HCT116 (cell line): ENCODE measurements around the gene BTD. TPM values are rescaled to one million over a fixed set of nuclear protein-coding genes. Genes with fewer than 3 reads are reported as not detected.

Source experiments
- ATAC-seq: fragments of 200-7000 bp; cut with Tn5 transposase; 2 replicates; pipeline ENCODE4 v1.9.1; 2020; ENCODE audit warnings: mild to moderate bottlenecking, moderate library complexity
- BruUV-seq: library from RNA; stranded (reverse); fragments of 400-500 nt; replicated peaks from 2 replicates; lab custom pipeline; 2021; lab: Mats Ljungman, UMichigan
- CTCF ChIA-PET: fragments of 300-600 bp; sonication (Branson Sonifier 250); formaldehyde crosslinking; loops from one replicate; lab custom pipeline; 2021; ENCODE audit warnings: antibody characterized with exemption; lab: Charles Lee
- POLR2A ChIA-PET: fragments of 300-600, 350-600 bp; sonication (Branson Sonifier 250); formaldehyde crosslinking; loops from one replicate; lab custom pipeline; 2021; ENCODE audit warnings: antibody characterized with exemption; lab: Charles Lee
- RAD21 ChIA-PET, 2 experiments: fragments of 300-600 bp; sonication (Branson Sonifier 250); formaldehyde crosslinking; loops; one replicate each; lab custom pipeline; 2023; ENCODE audit warnings: low total read pairs in 2 of 2; ENCODE audit not compliant: uncharacterized antibody in 2 of 2, unreplicated experiment in 2 of 2, low non-redundant PET in 1 of 2; lab: Charles Lee
- DNase-seq: peaks from one replicate; pipeline ENCODE4 v3.0.0-alpha.2; 2010; ENCODE audit warnings: low read depth, low spot score
- H2AFZ ChIP-seq: fragments of 200-600 bp; shearing (Covaris generic), sonication (generic); 2 replicates; pipeline ENCODE4 v1.6.1; 2017; ENCODE audit warnings: low read depth, mixed run types, mixed read lengths, antibody characterized with exemption, low read length; ENCODE audit not compliant: poor library complexity, severe bottlenecking
- H3K27ac ChIP-seq: 2 replicates; pipeline ENCODE4 v1.5.1; 2012; ENCODE audit warnings: low read depth, low read length
- H3K27me3 ChIP-seq: fragments of 200-600 bp; sonication (generic); 2 replicates; pipeline ENCODE4 v1.6.1; 2016; ENCODE audit warnings: mixed run types, low read length, mixed read lengths; ENCODE audit not compliant: insufficient read depth
- H3K36me3 ChIP-seq, 2 experiments: fragments of 200-500 bp in 1 of 2; fragments of 200-600 bp in 1 of 2; sonication (Bioruptor generic) in 1 of 2; sonication (generic) in 1 of 2; 2 replicates each; pipeline versions ENCODE4 v1.5.1 to v1.6.1; 2014 to 2016; ENCODE audit warnings: low read length in 2 of 2, inconsistent platforms in 1 of 2, mixed read lengths in 1 of 2, mixed run types in 1 of 2; ENCODE audit not compliant: insufficient read depth in 2 of 2, control insufficient read depth in 1 of 2
- H3K4me1 ChIP-seq, 2 experiments: fragments of 200-600 bp in 1 of 2; sonication (generic) in 1 of 2; 2 replicates each; pipeline versions ENCODE4 v1.5.1 to v1.6.1; 2012 to 2017; ENCODE audit warnings: low read length in 2 of 2, inconsistent platforms in 1 of 2, mild to moderate bottlenecking in 1 of 2, mixed read lengths in 1 of 2, mixed run types in 1 of 2, moderate library complexity in 1 of 2; ENCODE audit not compliant: insufficient read depth in 2 of 2, control insufficient read depth in 1 of 2
- H3K4me2 ChIP-seq: fragments of 200-600 bp; sonication (generic); 2 replicates; pipeline ENCODE4 v1.6.1; 2017; ENCODE audit warnings: mixed run types, low read length, mixed read lengths
- H3K4me3 ChIP-seq, 2 experiments: fragments of 200-600 bp in 1 of 2; sonication (generic) in 1 of 2; replicated peaks in 1 of 2; 2 replicates each; pipeline ENCODE4 v1.5.1; 2011 to 2016; ENCODE audit warnings: low read length in 2 of 2, control low read depth in 1 of 2, low read depth in 1 of 2, mild to moderate bottlenecking in 1 of 2, mixed read lengths in 1 of 2, mixed run types in 1 of 2
- H3K79me2 ChIP-seq: fragments of 200-600 bp; sonication (generic); 2 replicates; pipeline ENCODE4 v1.6.1; 2017; ENCODE audit warnings: mild to moderate bottlenecking, mixed run types, low read length, moderate library complexity, mixed read lengths; ENCODE audit not compliant: insufficient read depth
- H3K9ac ChIP-seq: fragments of 200-600 bp; sonication (generic); 2 replicates; pipeline ENCODE4 v1.6.1; 2016; ENCODE audit warnings: low read length, mixed read lengths
- H3K9me2 ChIP-seq: fragments of 200-600 bp; sonication (generic), shearing (Covaris generic); 2 replicates; pipeline ENCODE4 v1.6.1; 2017; ENCODE audit warnings: mixed run types, mild to moderate bottlenecking, moderate library complexity; ENCODE audit not compliant: insufficient read depth
- H3K9me3 ChIP-seq, 2 experiments: fragments of 200-500 bp in 1 of 2; fragments of 200-600 bp in 1 of 2; sonication (Bioruptor generic) in 1 of 2; sonication (generic) in 1 of 2; 2 replicates each; pipeline ENCODE4 v1.6.1; 2014 to 2017; ENCODE audit warnings: low read length in 2 of 2, mixed read lengths in 2 of 2, inconsistent platforms in 1 of 2, low read depth in 1 of 2, mild to moderate bottlenecking in 1 of 2, mixed run types in 1 of 2, moderate library complexity in 1 of 2; ENCODE audit not compliant: control insufficient read depth in 1 of 2, insufficient read depth in 1 of 2
- H4K20me1 ChIP-seq: fragments of 200-600 bp; sonication (generic), shearing (Covaris generic); 2 replicates; pipeline ENCODE4 v1.6.1; 2017; ENCODE audit warnings: mixed run types, mild to moderate bottlenecking, moderate library complexity; ENCODE audit not compliant: insufficient read depth
- CBX3 ChIP-seq: IDR thresholded peaks from 2 replicates; pipeline ENCODE4 v1.6.1; 2012; ENCODE audit warnings: low read depth
- CEBPB ChIP-seq: IDR thresholded peaks from 2 replicates; pipeline ENCODE4 v1.6.1; 2012; ENCODE audit warnings: low read depth
- EGR1 ChIP-seq: IDR thresholded peaks from 2 replicates; pipeline ENCODE4 v1.6.1; 2012; ENCODE audit warnings: low read depth
- EZH2phosphoT487 ChIP-seq: fragments of 200-600 bp; IDR thresholded peaks from 2 replicates; pipeline ENCODE4 v1.6.1; 2018; ENCODE audit warnings: antibody characterized with exemption, borderline replicate concordance
- POLR2A ChIP-seq: IDR thresholded peaks from 2 replicates; pipeline ENCODE4 v1.7.0; 2011; ENCODE audit warnings: borderline replicate concordance; ENCODE audit not compliant: insufficient read depth, insufficient read length; ENCODE audit errors: extremely low read depth
- RAD21 ChIP-seq: IDR thresholded peaks from 2 replicates; pipeline ENCODE4 v1.6.1; 2012; ENCODE audit warnings: low read depth, mild to moderate bottlenecking
- REST ChIP-seq: IDR thresholded peaks from 2 replicates; pipeline ENCODE4 v1.6.1; 2012; ENCODE audit warnings: low read depth
- SIN3A ChIP-seq: IDR thresholded peaks from 2 replicates; pipeline ENCODE4 v1.6.1; 2012; ENCODE audit warnings: low read depth
- SRF ChIP-seq: IDR thresholded peaks from 2 replicates; pipeline ENCODE4 v1.6.1; 2012; ENCODE audit warnings: low read depth
- TCF7L2 ChIP-seq: IDR thresholded peaks from 2 replicates; pipeline ENCODE4 v1.7.0; 2011; ENCODE audit warnings: borderline replicate concordance, inconsistent platforms; ENCODE audit not compliant: insufficient read depth, insufficient read length; ENCODE audit errors: extremely low read depth
- ZBTB33 ChIP-seq: IDR thresholded peaks from 2 replicates; pipeline ENCODE4 v1.6.1; 2011; ENCODE audit warnings: mild to moderate bottlenecking, low read length, moderate library complexity; ENCODE audit not compliant: insufficient replicate concordance; ENCODE audit errors: extremely low read depth
- ZFX ChIP-seq: fragments of 450-650 bp; IDR thresholded peaks from 2 replicates; pipeline ENCODE4 v1.6.1; 2017
- intact Hi-C: fragments of 100-400 bp; cut with micrococcal nuclease; formaldehyde crosslinking; loops from 2 replicates; pipeline ENCODE4 v1.10.0; 2022
- total RNA-seq: library from RNA; stranded (reverse); gene quantifications from one replicate; pipeline ENCODE4 v1.2.1, GENCODE V29; 2021; ENCODE audit not compliant: unreplicated experiment

BTD gene
- total RNA-seq, 1 experiment from 2014 or later = 5.0 TPM

- TF ChIP-seq ZBTB33 (no peak), EGR1 (no peak), EZH2phosphoT487 (no peak)
Observed at GRCh38 chr3:15682561-15683185, 81.1 kb downstream of the BTD start (continued).

- no peak overlapping the region for H3K27ac ChIP-seq
- no peaks in the 10 kb centered on the region for H3K79me2 ChIP-seq
- H3K9ac ChIP-seq = no peak overlapping the region
- H3K36me3 ChIP-seq = peaks cover 12 to 19% of the 10 kb centered on the region in 2 experiments; a peak in 3 of 4 replicates
- DNase-seq = no peak
- no peak for TF ChIP-seq ZFX
- TF ChIP-seq RAD21 = no peak
- H4K20me1 ChIP-seq = no peaks in the 10 kb centered on the region
- ATAC-seq = no peak
- BruUV-seq = no TSS peak
- intact Hi-C loops = no loop called here
- no peaks in the 10 kb centered on the region for H3K9me2 ChIP-seq
- H3K4me2 ChIP-seq = no peak overlapping the region
- ChIA-PET RAD21 (no interaction called here), CTCF (no interaction called here), POLR2A (no interaction called here)
- no peaks in the 10 kb centered on the region for H3K4me1 ChIP-seq
- H3K27me3 ChIP-seq = no peaks in the 10 kb centered on the region
- no peak overlapping the region for H3K4me3 ChIP-seq
- no peak overlapping the region for H2AFZ ChIP-seq
- no peaks in the 10 kb centered on the region for H3K9me3 ChIP-seq
Observed at GRCh38 chr3:15683253-15683652, 81.7 kb downstream of the BTD start.

GRCh38 chr3:15685927-15686326 lies 84.4 kb downstream of the BTD start:
- no peaks in the 10 kb centered on the region for H3K9me2 ChIP-seq
- intact Hi-C loops = no loop called here
- H3K9ac ChIP-seq = no peak overlapping the region
- no peak overlapping the region for H3K27ac ChIP-seq
- H3K4me1 ChIP-seq = no peaks in the 10 kb centered on the region
- H3K36me3 ChIP-seq = peaks cover 12 to 21% of the 10 kb centered on the region in 2 experiments; a peak in 3 of 4 replicates
- no peak overlapping the region for H2AFZ ChIP-seq
- ChIA-PET RAD21 (no interaction called here), CTCF (no interaction called here), POLR2A (no interaction called here)
- BruUV-seq = no TSS peak
- no peaks in the 10 kb centered on the region for H3K79me2 ChIP-seq
- H3K9me3 ChIP-seq = no peaks in the 10 kb centered on the region
- ATAC-seq = no peak
- H4K20me1 ChIP-seq = no peaks in the 10 kb centered on the region
- H3K27me3 ChIP-seq = no peaks in the 10 kb centered on the region
- no peak overlapping the region for H3K4me3 ChIP-seq
- no peak for DNase-seq
- no peak overlapping the region for H3K4me2 ChIP-seq
- TF ChIP-seq CEBPB = no peak
- no peak for TF ChIP-seq REST
- TF ChIP-seq SIN3A = no peak
- no peak for TF ChIP-seq RAD21
- TF ChIP-seq TCF7L2 = no peak
- no peak for TF ChIP-seq POLR2A
- no peak for TF ChIP-seq EZH2phosphoT487
- TF ChIP-seq ZFX = no peak
- no peak for TF ChIP-seq CBX3
- TF ChIP-seq SRF = no peak
